ENCODE measurements around the gene KCNJ16. TPM values are rescaled to one million over a fixed set of nuclear protein-coding genes. Genes with fewer than 3 reads are reported as not detected.

Gene KCNJ16
- total RNA-seq, 1 donor from 2014 or later = 0.12 TPM

- Mint-ChIP-seq H3K27ac (ENCODE audit: unreplicated experiment) (no peak overlapping the region), H3K4me1 (peaks cover 14% of the 10 kb centered on the region), H3K27me3 (ENCODE audit: low read depth) (no peaks in the 10 kb centered on the region), H3K36me3 (ENCODE audit: low read depth) (peaks cover 2% of the 10 kb centered on the region), H3K4me3 (no peak overlapping the region), H3K9me3 (peaks cover 6% of the 10 kb centered on the region)
- TF ChIP-seq, protein P1, sequence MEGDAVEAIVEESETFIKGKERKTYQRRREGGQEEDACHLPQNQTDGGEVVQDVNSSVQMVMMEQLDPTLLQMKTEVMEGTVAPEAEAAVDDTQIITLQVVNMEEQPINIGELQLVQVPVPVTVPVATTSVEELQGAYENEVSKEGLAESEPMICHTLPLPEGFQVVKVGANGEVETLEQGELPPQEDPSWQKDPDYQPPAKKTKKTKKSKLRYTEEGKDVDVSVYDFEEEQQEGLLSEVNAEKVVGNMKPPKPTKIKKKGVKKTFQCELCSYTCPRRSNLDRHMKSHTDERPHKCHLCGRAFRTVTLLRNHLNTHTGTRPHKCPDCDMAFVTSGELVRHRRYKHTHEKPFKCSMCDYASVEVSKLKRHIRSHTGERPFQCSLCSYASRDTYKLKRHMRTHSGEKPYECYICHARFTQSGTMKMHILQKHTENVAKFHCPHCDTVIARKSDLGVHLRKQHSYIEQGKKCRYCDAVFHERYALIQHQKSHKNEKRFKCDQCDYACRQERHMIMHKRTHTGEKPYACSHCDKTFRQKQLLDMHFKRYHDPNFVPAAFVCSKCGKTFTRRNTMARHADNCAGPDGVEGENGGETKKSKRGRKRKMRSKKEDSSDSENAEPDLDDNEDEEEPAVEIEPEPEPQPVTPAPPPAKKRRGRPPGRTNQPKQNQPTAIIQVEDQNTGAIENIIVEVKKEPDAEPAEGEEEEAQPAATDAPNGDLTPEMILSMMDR (conservative IDR thresholded peaks at IDR 0.05) = no peak
- no peak for DNase-seq (ENCODE audit: low read depth, low spot score)
Measured at GRCh38 chr17:70033165-70033564, 41.9 kb upstream of the KCNJ16 start.

- no peak overlapping the region for H3K4me3 Mint-ChIP-seq
- peaks cover 3% of the 10 kb centered on the region for H3K9me3 Mint-ChIP-seq
- DNase-seq (ENCODE audit: low read depth, low spot score) = no peak
- TF ChIP-seq, protein P1 (conservative IDR thresholded peaks at IDR 0.05) = no peak
- H3K27ac Mint-ChIP-seq (ENCODE audit: unreplicated experiment) = no peak overlapping the region
- H3K36me3 Mint-ChIP-seq (ENCODE audit: low read depth) = peaks cover 2% of the 10 kb centered on the region
- no peaks in the 10 kb centered on the region for H3K27me3 Mint-ChIP-seq (ENCODE audit: low read depth)
- peaks cover 5% of the 10 kb centered on the region for H3K4me1 Mint-ChIP-seq
Measured at GRCh38 chr17:70034158-70034557, 40.9 kb upstream of the KCNJ16 start.

DNA sequence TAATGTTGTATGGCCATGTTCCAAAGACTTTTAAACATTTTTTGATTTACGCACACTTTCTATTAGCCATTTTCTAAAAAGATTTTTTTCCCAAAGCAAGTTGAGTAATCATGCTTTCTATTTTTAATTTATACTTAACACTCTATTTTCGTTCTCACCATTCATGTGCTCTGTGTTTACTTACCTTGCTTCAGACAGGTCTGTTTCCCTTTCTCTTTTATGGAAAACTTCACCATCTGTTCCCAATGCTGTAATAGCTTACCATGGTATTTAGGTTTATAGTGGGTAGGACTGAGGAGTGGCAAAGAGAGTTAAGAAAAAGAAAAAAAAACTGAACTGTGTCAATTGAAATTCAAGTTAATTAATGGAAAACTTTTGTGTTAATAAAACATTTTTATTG lies 37.5 kb upstream of the KCNJ16 start:
- no peak overlapping the region for H3K27ac Mint-ChIP-seq (ENCODE audit: unreplicated experiment)
- TF ChIP-seq, protein P1 (conservative IDR thresholded peaks at IDR 0.05) = no peak
- DNase-seq (ENCODE audit: low read depth, low spot score) = no peak

GRCh38 chr17:70040336-70040735 lies 34.7 kb upstream of the KCNJ16 start:
- H3K36me3 Mint-ChIP-seq (ENCODE audit: low read depth) = no peaks in the 10 kb centered on the region

More for the DNA sequence above, 37.5 kb upstream of the KCNJ16 start:
- no peaks in the 10 kb centered on the region for H3K9me3 Mint-ChIP-seq
- peaks cover 16% of the 10 kb centered on the region for H3K4me1 Mint-ChIP-seq
- no peak overlapping the region for H3K4me3 Mint-ChIP-seq
- no peaks in the 10 kb centered on the region for H3K36me3 Mint-ChIP-seq (ENCODE audit: low read depth)
- no peaks in the 10 kb centered on the region for H3K27me3 Mint-ChIP-seq (ENCODE audit: low read depth)

DNA sequence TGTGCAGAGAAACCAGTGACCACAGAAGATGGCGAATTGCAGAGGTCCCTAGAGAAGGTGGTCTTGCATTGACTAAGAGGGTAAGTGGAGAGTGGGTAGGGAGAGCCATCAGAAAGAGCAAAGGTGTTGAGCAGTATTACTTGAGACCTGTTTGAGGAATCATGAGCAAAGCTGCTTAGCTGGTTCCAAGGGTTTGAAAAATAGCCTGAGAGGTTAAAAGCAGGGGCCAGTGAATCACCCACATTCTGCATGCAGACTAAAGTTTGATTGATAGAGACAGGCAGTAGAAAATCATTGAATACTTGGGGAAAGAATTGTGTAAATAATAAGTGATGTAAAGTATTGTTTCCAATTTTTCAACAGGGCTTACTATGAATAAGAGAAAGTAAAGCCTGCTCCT lies 34.0 kb upstream of the KCNJ16 start:
- no peak overlapping the region for H3K27ac Mint-ChIP-seq (ENCODE audit: unreplicated experiment)

More at GRCh38 chr17:70040336-70040735, 34.7 kb upstream of the KCNJ16 start:
- Mint-ChIP-seq H3K4me3 (no peak overlapping the region), H3K27me3 (ENCODE audit: low read depth) (no peaks in the 10 kb centered on the region), H3K4me1 (peaks cover 20% of the 10 kb centered on the region), H3K9me3 (no peaks in the 10 kb centered on the region), H3K27ac (ENCODE audit: unreplicated experiment) (no peak overlapping the region)
- no peak for DNase-seq (ENCODE audit: low read depth, low spot score)
- TF ChIP-seq, protein P1 (conservative IDR thresholded peaks at IDR 0.05) = no peak

More for the DNA sequence above, 34.0 kb upstream of the KCNJ16 start:
- TF ChIP-seq, protein P1 (conservative IDR thresholded peaks at IDR 0.05) = no peak
- DNase-seq (ENCODE audit: low read depth, low spot score) = no peak
- Mint-ChIP-seq H3K9me3 (no peaks in the 10 kb centered on the region), H3K4me3 (no peak overlapping the region), H3K4me1 (peaks cover 20% of the 10 kb centered on the region), H3K36me3 (ENCODE audit: low read depth) (no peaks in the 10 kb centered on the region), H3K27me3 (ENCODE audit: low read depth) (no peaks in the 10 kb centered on the region)

Measured in neural crest cell (in vitro differentiated cells).